ENCODE measurements around the gene CCDC85C.

The CCDC85C gene

GRCh38 chr14:99565383-99565782, 38.6 kb downstream of the CCDC85C start:
- TF ChIP-seq CTCF (IDR thresholded peaks at IDR 0.05; ENCODE audit: extremely low read depth, insufficient read depth, missing control alignments), result no peak

GRCh38 chr14:99564926-99565259, 39.1 kb downstream of the CCDC85C start:
- in situ Hi-C loops (cut with MboI; ENCODE audit: low pct_unique_long_range_greater_than_20kb, low sequenced_read_pairs, unreplicated experiment), result no loop called here
- no peak for TF ChIP-seq CTCF (IDR thresholded peaks at IDR 0.05; ENCODE audit: extremely low read depth, insufficient read depth, missing control alignments)
- no peak for DNase-seq (ENCODE audit: low spot score)

More at GRCh38 chr14:99565383-99565782, 38.6 kb downstream of the CCDC85C start:
- DNase-seq (ENCODE audit: low spot score), result no peak
- in situ Hi-C loops (cut with MboI; ENCODE audit: low pct_unique_long_range_greater_than_20kb, low sequenced_read_pairs, unreplicated experiment), result no loop called here

- in situ Hi-C loops (cut with MboI; ENCODE audit: low pct_unique_long_range_greater_than_20kb, low sequenced_read_pairs, unreplicated experiment), result no loop called here
- no peak for DNase-seq (ENCODE audit: low spot score)
- TF ChIP-seq CTCF (IDR thresholded peaks at IDR 0.05; ENCODE audit: extremely low read depth, insufficient read depth, missing control alignments), result no peak
Observed at GRCh38 chr14:99564256-99564925, 39.6 kb downstream of the CCDC85C start.

GRCh38 chr14:99563749-99564129, 40.3 kb downstream of the CCDC85C start:
- DNase-seq (ENCODE audit: low spot score), result no peak
- TF ChIP-seq CTCF (IDR thresholded peaks at IDR 0.05; ENCODE audit: extremely low read depth, insufficient read depth, missing control alignments), result no peak
- in situ Hi-C loops (cut with MboI; ENCODE audit: low pct_unique_long_range_greater_than_20kb, low sequenced_read_pairs, unreplicated experiment), result no loop called here

- DNase-seq (ENCODE audit: low spot score), result no peak
- no peak for TF ChIP-seq CTCF (IDR thresholded peaks at IDR 0.05; ENCODE audit: extremely low read depth, insufficient read depth, missing control alignments)
- in situ Hi-C loops (cut with MboI; ENCODE audit: low pct_unique_long_range_greater_than_20kb, low sequenced_read_pairs, unreplicated experiment), result no loop called here
Observed at GRCh38 chr14:99562856-99563748, 40.9 kb downstream of the CCDC85C start.

GRCh38 chr14:99561864-99562263, 42.1 kb downstream of the CCDC85C start:
- TF ChIP-seq CTCF (IDR thresholded peaks at IDR 0.05; ENCODE audit: extremely low read depth, insufficient read depth, missing control alignments), result no peak
- in situ Hi-C loops (cut with MboI; ENCODE audit: low pct_unique_long_range_greater_than_20kb, low sequenced_read_pairs, unreplicated experiment), result no loop called here
- DNase-seq (ENCODE audit: low spot score), result no peak
